ENCODE measurements around the gene ENTPD5.
"Not testable (repeated sequence)": the region's sequence is repeated elsewhere in the genome, so short reads cannot be mapped to it uniquely, and the experiment has no call there.

Gene ENTPD5

DNA sequence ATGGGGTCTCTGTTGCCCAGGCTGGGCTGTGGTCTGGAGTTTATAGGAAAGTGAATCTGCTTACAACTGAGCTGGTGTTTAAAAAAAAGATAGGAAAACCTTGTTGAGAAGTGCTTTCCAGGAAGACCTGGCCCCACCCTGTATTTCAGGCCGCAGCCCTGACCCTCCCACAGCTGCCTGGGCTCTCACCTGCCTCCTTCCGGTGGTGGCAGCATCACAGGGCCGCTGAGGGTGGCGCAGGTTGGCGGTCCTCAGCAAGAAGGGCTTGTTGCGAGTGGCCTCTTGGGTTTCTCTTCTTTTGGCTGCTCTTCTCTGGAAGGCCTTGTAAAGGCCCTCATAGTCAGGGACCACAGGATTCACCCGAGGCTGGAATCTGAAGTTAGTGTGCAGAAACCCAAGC, 76.9 kb downstream of the ENTPD5 start:
- no peak for DNase-seq

GRCh38 chr14:73937012-73937411, 82.1 kb downstream of the ENTPD5 start:
- DNase-seq: no peak

DNA sequence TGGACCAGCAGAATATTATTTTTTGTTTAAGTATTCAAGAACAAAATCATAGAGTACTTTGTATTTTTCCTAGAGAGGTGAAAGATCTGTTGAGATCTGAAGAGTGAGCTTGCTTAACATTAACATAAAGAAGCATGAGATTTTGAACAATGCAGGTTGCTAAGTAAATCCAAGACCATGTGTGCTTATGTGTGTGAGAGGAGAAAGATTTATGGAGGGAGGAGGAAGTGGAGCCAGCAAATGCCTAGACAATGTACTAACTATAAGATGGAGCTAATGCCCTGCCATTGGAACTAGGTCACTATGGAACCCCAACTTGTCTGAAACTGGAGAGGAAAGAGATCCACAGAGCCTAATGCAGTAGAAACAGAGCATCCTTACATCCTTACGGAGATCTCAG, 82.5 kb downstream of the ENTPD5 start:
- DNase-seq: no peak

GRCh38 chr14:73935666-73936065, 83.4 kb downstream of the ENTPD5 start:
- no peak for DNase-seq

DNA sequence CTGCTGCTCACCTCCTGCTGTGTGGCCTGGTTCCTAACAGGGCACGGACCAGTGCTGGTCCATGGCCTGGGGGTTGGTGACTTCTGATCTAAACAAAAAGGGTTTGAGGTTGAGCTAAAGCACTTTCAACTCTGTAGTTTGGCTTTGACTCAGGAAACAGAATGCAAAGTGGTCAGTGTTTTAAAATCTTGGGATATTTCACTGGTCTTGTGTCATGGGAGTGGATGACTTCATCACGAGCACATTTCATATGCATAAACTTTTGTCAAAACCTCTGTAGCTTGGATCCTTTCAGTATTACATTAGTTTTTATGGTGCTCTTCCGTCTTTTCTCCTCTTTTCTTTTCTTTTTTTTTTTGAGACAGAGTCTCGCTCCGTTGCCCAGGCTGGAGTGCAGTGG, 94.8 kb downstream of the ENTPD5 start:
- no peak for DNase-seq

GRCh38 chr14:73919457-73919856, 99.6 kb downstream of the ENTPD5 start:
- not testable (repeated sequence) for DNase-seq

- DNase-seq: no peak
Measured at GRCh38 chr14:73916324-73916723, 102.8 kb downstream of the ENTPD5 start.

GRCh38 chr14:73913256-73913655, 105.8 kb downstream of the ENTPD5 start:
- DNase-seq: no peak

DNA sequence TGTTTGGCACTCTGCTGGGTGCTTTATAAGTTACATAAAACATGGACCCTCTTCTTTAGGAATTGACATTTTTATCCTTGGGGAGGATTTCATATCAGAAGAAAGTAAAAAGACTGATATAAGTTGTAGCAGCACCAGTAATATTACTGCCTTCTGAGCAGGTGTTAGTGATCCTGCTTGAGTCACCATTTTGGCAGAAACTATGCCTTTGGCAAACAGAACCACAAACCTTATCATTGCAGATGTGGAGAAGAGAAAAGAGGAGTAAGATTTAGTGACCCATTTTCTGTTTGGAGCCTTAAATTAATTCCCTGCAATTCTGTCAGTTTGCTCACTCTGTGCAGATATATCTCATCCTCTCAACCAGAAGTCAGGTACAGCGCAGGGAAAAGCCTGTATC, 109.4 kb downstream of the ENTPD5 start:
- no peak for DNase-seq
